Measurements from ENCODE around the gene TTYH3. TPM values are rescaled to one million over a fixed set of nuclear protein-coding genes. Genes with fewer than 3 reads are reported as not detected.

Gene TTYH3
- total and polyA plus RNA-seq, 2 of the 8 experiments (the other 6 are each of a cell fraction or from before 2014, with no cell fraction given): 66.2 to 169 TPM

DNA sequence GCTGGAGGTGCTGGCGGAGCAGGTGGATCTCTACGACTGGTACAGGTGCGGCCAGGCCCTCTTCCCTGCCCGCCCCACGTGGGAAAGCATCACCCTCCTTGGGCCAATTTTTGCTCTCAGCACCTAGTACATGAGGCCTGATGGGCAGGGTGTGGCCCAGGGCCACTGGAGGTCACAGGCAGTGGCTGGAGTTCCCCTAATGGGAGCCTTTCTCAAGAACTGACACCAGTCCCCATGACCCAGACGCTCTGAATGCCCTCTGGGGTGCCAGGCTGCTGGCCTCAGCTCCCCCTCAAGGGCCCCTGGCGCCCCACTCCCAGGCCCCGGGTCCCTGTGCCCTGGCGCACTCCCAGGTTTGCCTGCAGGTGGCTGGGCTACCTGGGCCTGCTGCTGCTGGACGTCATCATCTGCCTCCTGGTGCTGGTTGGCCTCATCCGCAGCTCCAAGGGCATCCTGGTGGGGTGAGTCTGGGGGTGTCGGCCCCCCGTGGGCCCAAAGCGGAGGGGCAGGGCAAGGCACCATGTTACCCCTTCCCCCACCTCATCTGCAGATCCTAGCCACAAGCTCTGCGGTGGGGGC lies 15.9 kb downstream of the TTYH3 start:
- no peak overlapping the region for H3K56ac ChIP-seq (replicated peaks; ENCODE audit: insufficient read length, low read depth, low read length)
- no peak overlapping the region for H2AFZ ChIP-seq (ENCODE audit: low read length)
- POLR2A ChIA-PET (ENCODE audit: partially characterized antibody): interaction anchor here (1.1 to 6.8 kb wide), 3 partner anchors 10 to 17 kb away, joined by 3 to 52 read pairs (median 5); partner anchors contain the start of gene TTYH3
- H3K23ac ChIP-seq (ENCODE audit: insufficient read length): no peak overlapping the region
- H2BK120ac ChIP-seq (replicated peaks; ENCODE audit: low read depth, low read length): no peak overlapping the region
- peak overlapping the region; percentile 71; the same call in 1 of the 2 replicates for H4K8ac ChIP-seq (ENCODE audit: extremely low read depth, insufficient read depth, low read length)
- no peak for FAIRE-seq
- no peak overlapping the region for H3K4me3 ChIP-seq (ENCODE audit: extremely low read depth in 1 of 4, insufficient read depth in 2 of 4, low read depth in 3 of 4, low read length in 4 of 4)
- H3K79me1 ChIP-seq (ENCODE audit: low read depth, low read length): peaks cover 13% of the 10 kb centered on the region; the same call in 1 of the 2 replicates
- no peak overlapping the region for H2AK5ac ChIP-seq (ENCODE audit: low read depth, low read length)
- no peaks in the 10 kb centered on the region for H3K9me3 ChIP-seq (ENCODE audit: insufficient read depth in 2 of 2, low read depth in 1 of 2, low read length in 1 of 2)
- CTCF ChIA-PET (ENCODE audit: partially characterized antibody): interaction anchor here (0.5 to 1.3 kb wide), 5 partner anchors 11 to 47 kb away, joined by 3 to 6 read pairs (median 4); no protein-coding TSS in a partner anchor
- DNase-seq (ENCODE audit: low read depth in 1 of 2, low spot score in 2 of 2): no peak
- H2BK15ac ChIP-seq (ENCODE audit: low read length): no peak overlapping the region
- no peak overlapping the region; the same call in 1 of the 2 replicates for H3K27ac ChIP-seq (ENCODE audit: low read depth, low read length)
- no peaks in the 10 kb centered on the region for H3K23me2 ChIP-seq (ENCODE audit: low read depth, low read length)
- 93% methylated on average over 12 of the region's 15 CpGs; no CpG with 5 or more reads in 1 of the 2 experiments for WGBS, 2 experiments (ENCODE audit: extremely low coverage in 1 of 2, insufficient coverage in 1 of 2, insufficient read length in 1 of 2, insufficient replicate concordance in 2 of 2, low coverage in 1 of 2, low lambda C conversion rate in 2 of 2, missing lambda C conversion rate in 1 of 2)
- H3K14ac ChIP-seq (ENCODE audit: insufficient read length): no peak overlapping the region
- no peak for TF ChIP-seq BACH1 (IDR thresholded peaks at IDR 0.05; ENCODE audit: low read length)
- TF ChIP-seq SP1 (IDR thresholded peaks at IDR 0.05; ENCODE audit: low read depth, low read length): no peak
- TF ChIP-seq JUND (IDR thresholded peaks at IDR 0.05; ENCODE audit: low read length): no peak
- TF ChIP-seq EZH2 (IDR thresholded peaks at IDR 0.05; ENCODE audit: low read depth, low read length, severe bottlenecking): no peak
- TF ChIP-seq TCF12 (IDR thresholded peaks at IDR 0.05; ENCODE audit: low read depth, low read length): no peak
- no peak for TF ChIP-seq NANOG (IDR thresholded peaks at IDR 0.05; ENCODE audit: insufficient read depth, low read depth, low read length, poor library complexity, severe bottlenecking)
- no peak for TF ChIP-seq TBP (IDR thresholded peaks at IDR 0.05; ENCODE audit: low read depth, low read length)
- no peak for TF ChIP-seq SP4 (IDR thresholded peaks at IDR 0.05; ENCODE audit: low read length)
- no peak for TF ChIP-seq CBX8 (IDR thresholded peaks at IDR 0.05; ENCODE audit: borderline replicate concordance, low read depth, low read length)
- H3K36me3 ChIP-seq (ENCODE audit: control insufficient read depth in 2 of 4, insufficient read depth in 4 of 4, low read length in 3 of 4): peaks cover 0 to 37% (median 18%) of the 10 kb centered on the region in 4 experiments
- no peak overlapping the region for H4K5ac ChIP-seq (ENCODE audit: insufficient read length, low read depth, low read length)
- no peaks in the 10 kb centered on the region for H3K27me3 ChIP-seq (replicated peaks in 1 of 4; ENCODE audit: control insufficient read depth in 3 of 4, extremely low read depth in 1 of 4, insufficient read depth in 3 of 4, low read length in 3 of 4)
- no peak overlapping the region for H3K9ac ChIP-seq (replicated peaks in 1 of 4; ENCODE audit: extremely low read depth in 1 of 4, low read depth in 3 of 4, low read length in 3 of 4)
- H2BK5ac ChIP-seq (ENCODE audit: low read depth, low read length): 0 out of 2 replicates have a peak overlapping the region, but pooled peaks have one; percentile 35
- no peak overlapping the region for H3K18ac ChIP-seq (ENCODE audit: extremely low read depth, low read length)
- no peak overlapping the region for H3K4ac ChIP-seq (replicated peaks; ENCODE audit: insufficient read length, low read depth, low read length)
- peaks cover 3 to 29% (median 22%) of the 10 kb centered on the region in 4 experiments for H3K4me1 ChIP-seq (replicated peaks in 1 of 4; ENCODE audit: control insufficient read depth in 3 of 4, insufficient read depth in 4 of 4, low read length in 3 of 4)
- H2BK12ac ChIP-seq (ENCODE audit: low read depth, low read length): no peak overlapping the region
- H3K79me2 ChIP-seq (ENCODE audit: control insufficient read depth in 1 of 2, insufficient read depth in 2 of 2, low read length in 2 of 2): peaks cover 0 to 21% of the 10 kb centered on the region in 2 experiments; a peak in 2 of 4 replicates
- H3K4me2 ChIP-seq (ENCODE audit: insufficient read depth in 1 of 2, low read depth in 2 of 2, low read length in 2 of 2): no peak overlapping the region
- H2BK20ac ChIP-seq (ENCODE audit: low read length): no peak overlapping the region
- H4K91ac ChIP-seq (replicated peaks; ENCODE audit: insufficient read length, low read length): no peak overlapping the region
- H4K20me1 ChIP-seq (replicated peaks in 1 of 2; ENCODE audit: control insufficient read depth in 1 of 2, insufficient read depth in 2 of 2, low read length in 2 of 2): peaks cover 21 to 45% of the 10 kb centered on the region in 2 experiments

Data from H1 (cell line).